Astrocyte (in vitro differentiated cells and primary cell): ENCODE data around the gene ZMIZ1. TPM values are rescaled to one million over a fixed set of nuclear protein-coding genes. Genes with fewer than 3 reads are reported as not detected.
A peak's percentile ranks its signal among the peaks of the same experiment; 100 is the strongest.

Source experiments
- DNase-seq: peaks from one replicate; pipeline ENCODE4 v3.0.0-alpha.2; 2010; ENCODE audit warnings: low read depth
- FAIRE-seq: peaks from 2 replicates; lab custom pipeline; 2011; peaks lifted over from hg19 to GRCh38; lab: Jason Lieb, UNC
- H2AFZ ChIP-seq: 2 replicates; pipeline ENCODE4 v1.6.0; 2012; ENCODE audit warnings: low read depth, low read length, inconsistent platforms
- H3K27ac ChIP-seq: 2 replicates; pipeline ENCODE4 v1.5.1; 2011; ENCODE audit warnings: low read depth, low read length, inconsistent platforms
- H3K27me3 ChIP-seq: 2 replicates; pipeline ENCODE4 v1.6.0; 2011; ENCODE audit warnings: low read length, inconsistent platforms; ENCODE audit not compliant: insufficient read depth
- H3K36me3 ChIP-seq: 2 replicates; pipeline ENCODE4 v1.5.1; 2011; ENCODE audit warnings: low read length, inconsistent platforms; ENCODE audit not compliant: insufficient read depth
- H3K4me1 ChIP-seq: 2 replicates; pipeline ENCODE4 v1.5.1; 2011; ENCODE audit warnings: low read length, inconsistent platforms; ENCODE audit not compliant: insufficient read depth
- H3K4me2 ChIP-seq: 2 replicates; pipeline ENCODE4 v1.6.0; 2012; ENCODE audit warnings: low read length, inconsistent platforms
- H3K4me3 ChIP-seq: 2 replicates; pipeline ENCODE4 v1.5.1; 2011; ENCODE audit warnings: low read depth, mild to moderate bottlenecking, low read length, inconsistent platforms; ENCODE audit not compliant: insufficient read depth
- H3K79me2 ChIP-seq: 2 replicates; pipeline ENCODE4 v1.6.0; 2012; ENCODE audit warnings: mild to moderate bottlenecking, low read length, inconsistent platforms; ENCODE audit not compliant: insufficient read depth
- H3K9ac ChIP-seq: 2 replicates; pipeline ENCODE4 v1.6.0; 2012; ENCODE audit warnings: mild to moderate bottlenecking, low read length, inconsistent platforms
- H3K9me3 ChIP-seq: 2 replicates; pipeline ENCODE4 v1.5.1; 2012; ENCODE audit warnings: low read depth, mild to moderate bottlenecking, low read length, inconsistent platforms; ENCODE audit not compliant: insufficient read depth
- H4K20me1 ChIP-seq: 2 replicates; pipeline ENCODE4 v1.6.0; 2012; ENCODE audit warnings: low read length, inconsistent platforms; ENCODE audit not compliant: insufficient read depth
- H3K27ac Mint-ChIP-seq: one replicate; pipeline ENCODE4 v1.8.0; 2021; ENCODE audit warnings: mild to moderate bottlenecking, mixed read lengths; ENCODE audit not compliant: unreplicated experiment
- H3K27me3 Mint-ChIP-seq: one replicate; pipeline ENCODE4 v1.8.0; 2021; ENCODE audit warnings: low read depth, mixed read lengths; ENCODE audit not compliant: unreplicated experiment
- H3K36me3 Mint-ChIP-seq: one replicate; pipeline ENCODE4 v1.8.0; 2021; ENCODE audit warnings: low read depth, mixed read lengths; ENCODE audit not compliant: unreplicated experiment
- H3K4me1 Mint-ChIP-seq: one replicate; pipeline ENCODE4 v1.8.0; 2021; ENCODE audit warnings: low read depth, mixed read lengths; ENCODE audit not compliant: unreplicated experiment
- H3K4me3 Mint-ChIP-seq: one replicate; pipeline ENCODE4 v1.8.0; 2021; ENCODE audit warnings: mild to moderate bottlenecking, moderate library complexity, mixed read lengths; ENCODE audit not compliant: unreplicated experiment
- H3K9me3 Mint-ChIP-seq: one replicate; pipeline ENCODE4 v1.8.0; 2021; ENCODE audit warnings: mild to moderate bottlenecking, mixed read lengths; ENCODE audit not compliant: unreplicated experiment
- EZH2 ChIP-seq: IDR thresholded peaks from 2 replicates; pipeline ENCODE4 v1.6.1; 2012; ENCODE audit warnings: mild to moderate bottlenecking, low read length, inconsistent platforms; ENCODE audit not compliant: insufficient read depth
- total RNA-seq: library from RNA; stranded (reverse); gene quantifications from 2 replicates; pipeline ENCODE4 v1.2.1, GENCODE V29; 2021
- TF ChIP-seq, protein P1 (sequence below): IDR thresholded peaks from 2 replicates; pipeline ENCODE4 v1.5.1; 2011; ENCODE audit warnings: low read depth, mild to moderate bottlenecking, inconsistent platforms, low read length, moderate library complexity; ENCODE audit not compliant: insufficient read depth

ZMIZ1 gene
- total RNA-seq, 1 donor from 2014 or later, result 45.5 TPM

- Histone ChIP-seq H3K27me3 (no peaks in the 10 kb centered on the region), H3K9me3 (no peaks in the 10 kb centered on the region), H3K9ac (peak overlapping the region; percentile 5), H3K4me1 (peaks cover 67% of the 10 kb centered on the region), H3K36me3 (no peaks in the 10 kb centered on the region), H4K20me1 (peaks cover 86% of the 10 kb centered on the region), H3K4me2 (peak overlapping the region; percentile 86), H3K79me2 (peaks cover 81% of the 10 kb centered on the region), H3K27ac (no peak overlapping the region), H2AFZ (no peak overlapping the region), H3K4me3 (no peak overlapping the region)
- H3K9me3 Mint-ChIP-seq, result no peaks in the 10 kb centered on the region
- FAIRE-seq, result no peak
- DNase-seq, result no peak
- peaks cover 16% of the 10 kb centered on the region for H3K36me3 Mint-ChIP-seq
- no peaks in the 10 kb centered on the region for H3K27me3 Mint-ChIP-seq
- H3K4me3 Mint-ChIP-seq, result peak overlapping the region; percentile 72
- H3K4me1 Mint-ChIP-seq, result peaks cover 50% of the 10 kb centered on the region
- TF ChIP-seq, protein P1, sequence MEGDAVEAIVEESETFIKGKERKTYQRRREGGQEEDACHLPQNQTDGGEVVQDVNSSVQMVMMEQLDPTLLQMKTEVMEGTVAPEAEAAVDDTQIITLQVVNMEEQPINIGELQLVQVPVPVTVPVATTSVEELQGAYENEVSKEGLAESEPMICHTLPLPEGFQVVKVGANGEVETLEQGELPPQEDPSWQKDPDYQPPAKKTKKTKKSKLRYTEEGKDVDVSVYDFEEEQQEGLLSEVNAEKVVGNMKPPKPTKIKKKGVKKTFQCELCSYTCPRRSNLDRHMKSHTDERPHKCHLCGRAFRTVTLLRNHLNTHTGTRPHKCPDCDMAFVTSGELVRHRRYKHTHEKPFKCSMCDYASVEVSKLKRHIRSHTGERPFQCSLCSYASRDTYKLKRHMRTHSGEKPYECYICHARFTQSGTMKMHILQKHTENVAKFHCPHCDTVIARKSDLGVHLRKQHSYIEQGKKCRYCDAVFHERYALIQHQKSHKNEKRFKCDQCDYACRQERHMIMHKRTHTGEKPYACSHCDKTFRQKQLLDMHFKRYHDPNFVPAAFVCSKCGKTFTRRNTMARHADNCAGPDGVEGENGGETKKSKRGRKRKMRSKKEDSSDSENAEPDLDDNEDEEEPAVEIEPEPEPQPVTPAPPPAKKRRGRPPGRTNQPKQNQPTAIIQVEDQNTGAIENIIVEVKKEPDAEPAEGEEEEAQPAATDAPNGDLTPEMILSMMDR, result no peak
- no peak overlapping the region for H3K27ac Mint-ChIP-seq
These were observed 176.2 kb downstream of the ZMIZ1 start for GRCh38 chr10:79244841-79245504.

DNA sequence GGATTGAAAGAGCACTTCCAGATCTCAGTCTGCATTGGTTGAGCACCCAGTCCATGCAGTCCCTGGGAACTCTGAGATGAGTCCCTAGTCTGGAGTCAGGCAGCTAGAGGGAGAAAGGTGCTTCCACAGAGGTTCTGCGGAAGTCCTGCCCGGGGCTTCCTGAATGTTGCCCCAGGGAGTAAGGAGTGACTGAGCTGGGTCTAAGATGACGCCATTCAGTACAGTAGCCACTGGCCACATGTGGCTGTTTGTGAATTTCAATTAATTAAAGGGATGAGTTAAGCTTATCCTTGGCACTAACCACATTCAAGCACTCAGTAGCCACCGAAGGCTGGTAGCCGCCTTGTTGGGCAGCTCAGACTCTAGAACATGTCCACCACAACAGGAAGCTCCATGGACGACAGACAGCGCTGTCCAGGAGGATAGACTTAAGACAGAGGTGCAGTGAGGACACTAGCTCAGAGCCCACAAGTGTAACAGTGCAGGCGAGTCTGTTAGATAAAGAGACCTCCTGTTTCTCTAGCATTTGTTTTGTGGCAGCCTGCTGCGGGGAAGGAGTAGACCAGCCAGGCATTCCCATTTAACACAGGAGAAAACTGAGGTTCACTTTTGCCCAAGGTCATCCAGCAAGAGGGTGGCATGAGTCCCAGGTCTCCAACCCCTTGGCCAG is 176.9 kb downstream of the ZMIZ1 start:
- Mint-ChIP-seq H3K4me3 (no peak overlapping the region), H3K27ac (no peak overlapping the region), H3K9me3 (no peaks in the 10 kb centered on the region), H3K4me1 (peaks cover 43% of the 10 kb centered on the region), H3K36me3 (peaks cover 18% of the 10 kb centered on the region), H3K27me3 (no peaks in the 10 kb centered on the region)
- Histone ChIP-seq H3K4me3 (no peak overlapping the region), H3K36me3 (no peaks in the 10 kb centered on the region), H3K9me3 (no peaks in the 10 kb centered on the region), H2AFZ (no peak overlapping the region), H3K27me3 (no peaks in the 10 kb centered on the region), H3K79me2 (peaks cover 87% of the 10 kb centered on the region), H3K4me1 (peaks cover 63% of the 10 kb centered on the region), H3K4me2 (peak overlapping the region; percentile 86), H3K27ac (no peak overlapping the region), H4K20me1 (peaks cover 86% of the 10 kb centered on the region), H3K9ac (no peak overlapping the region)
- no peak for TF ChIP-seq EZH2
- TF ChIP-seq, protein P1, result no peak
- no peak for FAIRE-seq
- no peak for DNase-seq

GRCh38 chr10:79246209-79246581 is 177.4 kb downstream of the ZMIZ1 start:
- Histone ChIP-seq H3K4me2 (peak overlapping the region; percentile 86), H3K36me3 (no peaks in the 10 kb centered on the region), H2AFZ (no peak overlapping the region), H3K9me3 (no peaks in the 10 kb centered on the region), H3K27me3 (no peaks in the 10 kb centered on the region), H3K9ac (no peak overlapping the region), H3K79me2 (peaks cover 87% of the 10 kb centered on the region), H4K20me1 (peaks cover 86% of the 10 kb centered on the region), H3K4me1 (peaks cover 61% of the 10 kb centered on the region), H3K4me3 (no peak overlapping the region), H3K27ac (no peak overlapping the region)
- Mint-ChIP-seq H3K27ac (no peak overlapping the region), H3K4me1 (peaks cover 38% of the 10 kb centered on the region), H3K27me3 (no peaks in the 10 kb centered on the region), H3K9me3 (no peaks in the 10 kb centered on the region), H3K4me3 (no peak overlapping the region), H3K36me3 (peaks cover 22% of the 10 kb centered on the region)
- no peak for FAIRE-seq
- DNase-seq, result no peak
- TF ChIP-seq, protein P1, result no peak
- no peak for TF ChIP-seq EZH2
